Esophagus muscularis mucosa (tissue), 3 donors: ENCODE measurements around the gene ANTXRL.

Experiments used
- EP300 ChIP-seq: sonication (generic); formaldehyde crosslinking; IDR thresholded peaks from one replicate; pipeline ENCODE4 v1.6.1; 2017; ENCODE audit warnings: antibody characterized with exemption
- TF ChIP-seq, protein P1 (sequence below), 3 experiments: fragments of 200-600 bp in 2 of 3; fragments of 450-650 bp in 1 of 3; sonication (generic) in 2 of 3; IDR thresholded peaks; one replicate each; pipeline ENCODE4 v1.5.1; 2017 to 2019; ENCODE audit warnings: antibody characterized with exemption in 3 of 3, mild to moderate bottlenecking in 2 of 3, moderate library complexity in 1 of 3

DNA sequence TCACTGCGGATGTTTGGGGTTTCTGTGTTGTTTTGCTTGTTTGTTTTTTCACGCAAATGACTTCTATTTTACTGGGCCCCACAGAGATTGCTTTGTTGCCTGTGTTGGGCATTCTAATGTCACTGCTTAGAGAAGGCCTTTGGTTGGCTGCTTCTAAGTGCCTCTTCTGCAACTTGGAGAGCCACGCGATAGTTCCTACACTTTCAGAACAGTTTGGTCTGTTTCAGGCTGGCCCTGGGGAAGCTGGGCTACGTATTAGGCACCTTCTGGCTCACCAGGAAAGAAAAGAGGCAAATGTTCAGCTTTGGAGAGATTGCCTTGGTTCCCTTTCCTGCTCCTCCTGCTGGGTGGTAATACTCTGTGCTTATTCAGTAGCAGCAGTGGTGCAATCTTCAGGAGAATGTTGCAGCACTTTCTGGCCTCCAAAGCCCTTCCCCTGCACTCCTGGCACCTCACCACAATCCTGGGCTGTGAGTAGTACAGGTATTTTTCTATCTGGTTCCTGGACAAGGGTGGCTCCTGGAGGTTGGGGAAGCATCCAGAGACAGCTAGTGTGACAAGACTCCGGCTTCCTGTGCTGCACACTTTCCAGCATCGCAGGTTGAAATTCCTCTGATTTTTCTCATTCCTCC, 1.2 kb downstream of the ANTXRL start:
- TF ChIP-seq, protein P1, sequence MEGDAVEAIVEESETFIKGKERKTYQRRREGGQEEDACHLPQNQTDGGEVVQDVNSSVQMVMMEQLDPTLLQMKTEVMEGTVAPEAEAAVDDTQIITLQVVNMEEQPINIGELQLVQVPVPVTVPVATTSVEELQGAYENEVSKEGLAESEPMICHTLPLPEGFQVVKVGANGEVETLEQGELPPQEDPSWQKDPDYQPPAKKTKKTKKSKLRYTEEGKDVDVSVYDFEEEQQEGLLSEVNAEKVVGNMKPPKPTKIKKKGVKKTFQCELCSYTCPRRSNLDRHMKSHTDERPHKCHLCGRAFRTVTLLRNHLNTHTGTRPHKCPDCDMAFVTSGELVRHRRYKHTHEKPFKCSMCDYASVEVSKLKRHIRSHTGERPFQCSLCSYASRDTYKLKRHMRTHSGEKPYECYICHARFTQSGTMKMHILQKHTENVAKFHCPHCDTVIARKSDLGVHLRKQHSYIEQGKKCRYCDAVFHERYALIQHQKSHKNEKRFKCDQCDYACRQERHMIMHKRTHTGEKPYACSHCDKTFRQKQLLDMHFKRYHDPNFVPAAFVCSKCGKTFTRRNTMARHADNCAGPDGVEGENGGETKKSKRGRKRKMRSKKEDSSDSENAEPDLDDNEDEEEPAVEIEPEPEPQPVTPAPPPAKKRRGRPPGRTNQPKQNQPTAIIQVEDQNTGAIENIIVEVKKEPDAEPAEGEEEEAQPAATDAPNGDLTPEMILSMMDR (IDR thresholded peaks at IDR 0.05), result no peak
- no peak for TF ChIP-seq EP300
